ENCODE data around the gene PKP4.
"Not testable (repeated sequence)": the region's sequence is repeated elsewhere in the genome, so short reads cannot be mapped to it uniquely, and the experiment has no call there.

The PKP4 gene

GRCh38 chr2:158473300-158473699 lies 16.5 kb downstream of the PKP4 start:
- DNase-seq = not testable (repeated sequence)

- DNase-seq = no peak
These were observed 17.1 kb downstream of the PKP4 start for GRCh38 chr2:158473719-158474392.

- DNase-seq = not testable (repeated sequence)
These were observed 17.8 kb downstream of the PKP4 start for GRCh38 chr2:158474526-158475011.

DNA sequence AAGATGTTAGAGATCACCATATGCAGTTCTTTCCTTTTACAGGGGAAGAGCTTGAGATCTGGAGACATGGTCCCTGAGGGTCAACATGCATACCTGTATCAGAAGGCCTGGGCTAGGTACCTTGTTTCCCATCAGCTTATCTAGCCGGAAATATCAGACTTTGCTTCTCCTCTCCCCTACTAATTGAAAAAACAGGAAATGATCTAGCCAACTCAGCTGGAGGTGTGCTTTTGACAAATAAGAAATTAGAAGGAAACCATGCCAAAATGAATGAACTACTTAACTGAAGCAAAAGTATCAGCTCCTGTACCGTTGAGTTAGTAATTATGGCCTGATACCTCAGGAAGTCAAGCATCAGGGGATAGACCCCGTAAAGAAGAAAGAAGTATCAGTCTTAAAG lies 20.4 kb downstream of the PKP4 start:
- DNase-seq = no peak

- no peak for DNase-seq
These were observed 21.5 kb downstream of the PKP4 start for GRCh38 chr2:158478237-158478636.

DNA sequence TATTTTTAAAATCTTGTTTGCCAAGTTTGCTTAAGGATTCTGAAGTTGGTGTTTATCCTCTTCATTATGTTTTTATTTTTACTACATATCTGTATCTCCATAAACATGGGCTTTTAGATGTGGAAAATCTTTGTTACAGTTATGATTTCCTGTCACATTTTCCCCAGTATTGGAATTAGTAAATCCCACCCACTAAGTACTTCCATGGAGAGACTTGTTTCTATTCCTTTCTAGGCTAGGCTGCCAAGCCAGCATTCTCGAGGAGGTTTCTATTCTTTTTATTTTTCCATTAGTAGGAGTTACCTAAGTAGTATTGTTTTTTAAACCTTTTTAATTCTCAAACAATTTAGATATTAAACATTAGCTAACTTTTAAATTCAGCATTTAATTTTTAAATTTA lies 22.1 kb downstream of the PKP4 start:
- DNase-seq = no peak

- no peak for DNase-seq
These were observed 24.4 kb downstream of the PKP4 start for GRCh38 chr2:158481116-158481515.

GRCh38 chr2:158482594-158482993 lies 25.8 kb downstream of the PKP4 start:
- DNase-seq = no peak

DNA sequence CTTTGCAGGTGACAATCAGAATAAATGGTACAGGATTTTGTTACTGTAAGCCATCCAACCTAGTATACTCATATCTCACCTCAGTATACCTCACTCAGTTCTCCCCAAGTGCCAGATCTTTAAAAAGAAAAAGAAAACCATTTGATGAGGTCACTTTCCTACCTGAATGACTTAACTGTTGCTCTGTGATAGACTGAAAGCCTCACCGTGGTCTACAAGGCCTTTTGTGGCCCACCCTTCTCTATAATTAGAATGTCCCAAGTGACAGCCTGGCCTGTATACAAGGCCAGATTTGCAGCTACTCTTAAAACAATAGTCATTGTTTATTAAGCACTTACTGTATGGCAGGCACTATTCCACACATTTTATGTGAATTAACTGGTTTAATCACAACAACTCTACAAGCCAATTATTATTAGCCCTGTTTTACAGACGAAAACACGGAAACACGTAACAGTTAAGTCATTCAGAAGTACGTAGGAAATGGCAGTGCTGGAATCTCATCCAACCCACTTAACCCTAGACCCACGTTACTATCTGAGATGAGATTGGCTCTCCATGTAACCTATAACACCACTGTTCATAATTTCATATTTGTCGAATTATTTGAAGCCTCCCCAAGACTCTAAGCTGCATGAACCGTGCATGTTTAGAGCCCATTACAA lies 28.3 kb downstream of the PKP4 start:
- DNase-seq = peak; percentile 38

DNA sequence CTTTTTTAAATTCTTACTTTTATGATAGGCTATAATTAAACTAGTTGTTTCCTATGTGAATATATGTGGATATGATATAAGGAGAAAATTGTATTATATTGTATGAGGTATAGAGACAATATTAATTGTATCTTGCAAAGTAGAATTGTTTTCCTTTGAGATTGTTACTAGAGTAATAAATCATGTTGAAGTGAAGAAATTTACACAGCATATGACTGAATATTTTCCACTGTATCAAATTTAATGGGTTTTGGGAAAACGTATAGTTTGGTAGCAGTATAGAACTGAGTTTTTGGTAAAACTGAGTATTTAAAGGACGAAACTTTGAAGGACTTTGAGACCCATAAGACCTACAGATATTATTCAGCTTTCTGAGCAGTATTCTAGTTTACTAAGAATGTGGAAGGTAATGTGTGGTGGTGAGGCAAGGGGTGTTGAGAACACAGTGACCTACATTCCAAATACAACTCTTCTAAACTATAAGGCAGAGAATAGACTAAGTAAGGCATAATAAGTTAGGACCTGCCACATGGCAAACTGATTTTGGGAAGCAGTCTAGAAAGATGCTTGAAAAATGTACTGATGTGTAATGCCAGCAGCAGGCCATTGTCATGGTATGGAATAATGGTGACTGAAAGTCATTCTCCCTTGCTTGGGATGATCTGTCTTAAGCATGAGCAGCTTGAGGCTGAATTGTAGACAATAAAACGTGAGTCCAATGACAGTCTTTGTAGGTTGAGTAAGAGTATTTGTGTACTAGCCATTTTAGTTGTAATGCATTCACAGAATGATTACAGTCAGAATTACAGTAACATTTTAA lies 29.6 kb downstream of the PKP4 start:
- no peak for DNase-seq

GRCh38 chr2:158486970-158487325 lies 30.2 kb downstream of the PKP4 start:
- DNase-seq = no peak

GRCh38 chr2:158487419-158487818 lies 30.7 kb downstream of the PKP4 start:
- DNase-seq = no peak

DNA sequence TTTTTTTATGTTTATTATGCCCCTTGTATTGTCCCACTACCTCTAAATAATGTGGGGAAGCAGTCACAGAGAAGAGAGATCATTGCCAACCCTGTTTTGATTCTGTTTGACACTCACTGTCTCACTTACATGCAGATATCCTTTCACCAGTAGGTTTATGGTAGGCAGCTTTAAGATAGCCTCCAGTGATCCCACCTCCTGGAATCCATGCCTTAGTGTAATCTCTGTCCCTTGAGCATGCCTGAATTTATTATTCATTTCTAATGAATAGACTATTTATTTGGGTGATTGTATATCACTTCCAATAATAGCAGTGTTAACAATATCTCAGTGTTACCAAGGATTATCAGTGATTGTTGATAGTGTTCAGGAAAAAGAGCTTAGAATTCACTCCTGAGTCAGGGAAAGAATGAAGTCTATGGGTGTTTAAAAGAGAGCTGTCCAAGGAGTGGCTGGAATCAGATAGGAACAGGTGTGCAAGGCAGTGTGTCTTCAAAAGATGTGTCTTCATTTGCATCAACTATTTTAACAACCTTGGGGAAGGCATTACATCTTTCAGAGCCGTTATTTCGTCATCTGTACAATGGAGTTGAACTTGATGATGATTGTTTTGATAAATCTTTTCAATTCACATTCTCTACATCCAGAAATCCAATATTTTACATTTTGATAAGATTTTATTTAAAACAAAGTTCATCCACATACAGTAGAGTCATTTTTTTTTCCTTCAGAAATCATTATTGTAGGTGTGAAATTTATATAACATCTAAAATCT lies 31.9 kb downstream of the PKP4 start:
- no peak for DNase-seq

- DNase-seq = no peak
These were observed 32.8 kb downstream of the PKP4 start for GRCh38 chr2:158489366-158490112.

DNA sequence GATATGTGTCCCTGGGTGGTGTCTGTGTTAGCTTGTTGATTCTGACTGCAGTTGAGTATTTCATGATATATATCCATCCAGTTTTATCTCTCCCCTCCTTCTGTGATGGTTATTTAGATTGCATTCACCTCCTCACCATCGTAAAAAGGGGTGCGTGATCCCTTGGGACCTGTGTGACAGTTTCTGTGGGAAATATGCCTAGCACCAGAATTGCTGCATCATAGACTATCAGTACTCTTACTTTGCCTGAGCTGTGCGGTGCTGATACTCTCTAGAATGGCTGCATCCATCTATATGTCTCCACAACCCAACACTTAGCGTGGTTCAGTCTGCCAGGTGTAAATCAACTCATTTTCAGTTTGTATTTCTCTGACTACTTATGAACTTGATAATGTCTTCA lies 34.3 kb downstream of the PKP4 start:
- no peak for DNase-seq

DNA sequence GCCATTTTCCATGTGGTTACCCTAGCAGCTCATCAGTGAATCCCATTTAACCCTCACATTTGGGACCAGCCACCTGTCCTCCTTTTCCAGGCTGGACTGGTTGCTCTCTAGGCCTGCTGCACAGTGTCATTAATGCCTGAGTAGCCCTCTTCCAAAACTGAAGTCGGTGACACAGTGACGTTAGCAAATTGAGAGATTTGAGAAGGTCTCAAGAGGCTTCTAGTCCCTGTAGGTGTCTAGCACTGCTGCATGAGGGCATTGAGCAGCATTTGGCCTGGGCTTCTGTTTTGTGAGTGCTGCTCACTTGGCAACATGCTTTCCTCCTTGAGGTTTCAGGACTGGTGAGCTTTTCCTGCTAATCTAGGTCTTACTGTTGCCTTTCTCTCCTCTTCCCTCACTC lies 36.7 kb downstream of the PKP4 start:
- DNase-seq = no peak

- no peak for DNase-seq
These were observed 38.4 kb downstream of the PKP4 start for GRCh38 chr2:158495175-158495574.

- no peak for DNase-seq
These were observed 40.2 kb downstream of the PKP4 start for GRCh38 chr2:158496986-158497385.

DNA sequence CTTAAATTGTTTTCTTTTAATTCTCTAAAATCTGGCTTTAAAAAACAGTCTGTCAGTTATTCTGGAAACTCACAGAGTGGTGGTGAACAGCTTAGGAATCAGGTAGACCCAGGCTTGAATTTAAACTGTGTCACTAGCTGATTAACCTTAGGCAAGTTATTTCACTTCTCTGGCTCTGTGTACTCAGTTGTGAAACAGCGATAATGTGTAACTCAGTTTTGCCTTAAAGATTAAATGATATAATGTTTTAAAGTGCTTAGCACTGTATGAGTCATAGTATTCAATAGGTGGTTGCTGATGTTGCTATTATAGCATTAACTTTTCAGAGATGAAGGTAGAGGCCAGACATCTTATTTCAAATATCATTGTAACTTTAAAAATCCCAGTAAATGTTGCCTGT lies 40.7 kb downstream of the PKP4 start:
- DNase-seq = peak; percentile 24

DNA sequence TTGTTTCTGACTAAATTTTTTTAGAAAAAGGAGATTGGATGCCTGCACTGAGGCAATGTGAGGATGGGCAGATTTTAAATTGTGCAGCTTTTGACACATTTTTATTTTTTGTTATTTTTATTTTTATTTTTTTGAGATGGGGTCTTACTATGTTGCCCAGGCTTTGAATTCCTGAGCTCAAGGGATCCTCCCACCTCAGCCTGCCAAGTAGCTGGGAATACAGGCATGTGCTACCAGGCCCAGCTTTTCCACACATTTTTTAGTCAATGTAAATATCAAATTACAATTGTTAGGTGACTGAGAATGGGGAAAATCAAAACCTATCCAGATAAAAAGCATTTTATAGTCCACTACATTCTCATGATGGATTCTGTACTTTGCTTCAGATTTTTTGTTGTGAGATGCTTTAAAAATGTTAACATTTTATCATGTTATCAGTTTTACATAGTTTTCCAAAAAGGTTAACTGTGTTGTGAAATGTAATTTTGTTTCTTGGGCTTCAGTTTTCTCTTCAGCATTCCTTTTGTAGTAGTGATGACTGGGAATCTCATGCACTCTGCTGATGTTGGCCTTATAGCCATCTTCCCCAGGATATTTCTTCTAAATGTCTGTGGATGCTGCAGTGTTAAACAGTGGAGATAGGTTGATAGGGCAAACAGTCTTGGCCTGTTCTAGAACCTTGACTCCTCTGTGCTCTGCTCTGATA lies 41.4 kb downstream of the PKP4 start:
- no peak for DNase-seq

DNA sequence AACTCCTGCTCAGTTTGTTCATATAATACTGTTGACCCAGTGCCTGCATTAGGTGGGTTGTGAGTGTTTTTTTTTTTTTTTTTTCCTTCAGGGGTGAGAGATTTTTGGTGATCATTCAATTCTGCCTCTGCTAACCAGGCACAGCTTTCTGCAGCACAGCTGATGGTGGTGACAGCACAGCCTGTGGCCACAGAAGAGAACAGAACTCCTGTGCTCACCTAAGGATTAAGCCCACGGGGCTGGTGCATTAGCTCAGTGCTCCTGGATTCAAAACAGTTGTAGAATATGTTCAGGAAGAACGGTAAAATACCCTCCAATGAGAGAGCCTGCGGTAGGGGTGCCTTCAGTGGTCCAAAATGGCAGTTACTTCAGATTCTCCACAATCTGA lies 42.0 kb downstream of the PKP4 start:
- DNase-seq = no peak

DNA sequence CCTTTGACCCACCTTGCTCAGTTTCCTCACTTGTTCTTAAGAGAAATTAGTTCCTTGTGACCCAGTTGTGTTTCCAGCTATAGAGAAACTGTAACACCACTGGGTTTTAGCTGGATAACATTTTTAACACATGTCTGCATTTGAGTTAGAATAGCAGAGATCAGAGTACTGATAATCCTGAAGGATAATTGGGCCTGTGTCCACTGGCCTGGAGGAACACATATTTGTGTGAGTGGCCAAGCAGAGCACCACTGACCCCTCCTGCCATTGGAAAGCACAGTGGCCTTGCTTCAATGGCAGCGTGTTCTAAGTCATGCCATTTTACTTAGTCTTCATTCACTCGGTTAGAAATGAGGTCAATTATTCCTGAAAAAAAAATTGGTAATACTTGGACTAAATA lies 42.6 kb downstream of the PKP4 start:
- no peak for DNase-seq

All from activated CD4-positive, alpha-beta T cell treated with anti-CD3 and anti-CD28 coated beads, Interleukin-2, amount 50 U/mL, for 16 hours (primary cell).